ENCODE data around the gene DTWD2.

DNA sequence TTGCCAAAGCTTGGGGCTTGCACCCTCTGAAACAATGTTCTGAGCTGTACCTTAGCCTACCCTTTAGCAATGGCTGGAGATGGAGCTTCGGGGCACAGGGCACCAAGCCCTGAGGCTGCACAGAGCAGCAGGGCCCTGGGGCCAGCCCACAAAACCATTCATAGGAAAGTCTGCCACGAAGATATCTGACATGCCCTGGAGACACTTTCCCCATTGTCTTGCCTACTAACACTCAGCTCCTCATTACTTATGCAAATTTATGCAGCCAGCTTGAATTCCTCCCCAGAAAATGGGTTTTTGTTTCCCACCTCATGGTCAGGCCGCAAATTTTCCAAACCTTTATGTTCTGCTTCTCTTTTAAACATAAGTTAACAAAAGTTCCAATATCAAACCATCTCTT is 105.7 kb downstream of the DTWD2 start:
- TF ChIP-seq, protein P1, sequence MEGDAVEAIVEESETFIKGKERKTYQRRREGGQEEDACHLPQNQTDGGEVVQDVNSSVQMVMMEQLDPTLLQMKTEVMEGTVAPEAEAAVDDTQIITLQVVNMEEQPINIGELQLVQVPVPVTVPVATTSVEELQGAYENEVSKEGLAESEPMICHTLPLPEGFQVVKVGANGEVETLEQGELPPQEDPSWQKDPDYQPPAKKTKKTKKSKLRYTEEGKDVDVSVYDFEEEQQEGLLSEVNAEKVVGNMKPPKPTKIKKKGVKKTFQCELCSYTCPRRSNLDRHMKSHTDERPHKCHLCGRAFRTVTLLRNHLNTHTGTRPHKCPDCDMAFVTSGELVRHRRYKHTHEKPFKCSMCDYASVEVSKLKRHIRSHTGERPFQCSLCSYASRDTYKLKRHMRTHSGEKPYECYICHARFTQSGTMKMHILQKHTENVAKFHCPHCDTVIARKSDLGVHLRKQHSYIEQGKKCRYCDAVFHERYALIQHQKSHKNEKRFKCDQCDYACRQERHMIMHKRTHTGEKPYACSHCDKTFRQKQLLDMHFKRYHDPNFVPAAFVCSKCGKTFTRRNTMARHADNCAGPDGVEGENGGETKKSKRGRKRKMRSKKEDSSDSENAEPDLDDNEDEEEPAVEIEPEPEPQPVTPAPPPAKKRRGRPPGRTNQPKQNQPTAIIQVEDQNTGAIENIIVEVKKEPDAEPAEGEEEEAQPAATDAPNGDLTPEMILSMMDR (IDR thresholded peaks at IDR 0.05; ENCODE audit: low read length) = no peak
- TF ChIP-seq EZH2 (IDR thresholded peaks at IDR 0.05; ENCODE audit: borderline replicate concordance, low read length) = no peak
